Spleen (tissue), 11 donors: ENCODE data around the gene ACKR2. TPM values are rescaled to one million over a fixed set of nuclear protein-coding genes. Genes with fewer than 3 reads are reported as not detected.

Experiments
- DNase-seq: peaks from one replicate; pipeline ENCODE4 v3.0.0-alpha.2; 2020
- H3K27ac ChIP-seq, 8 donors: fragments of 200-600 bp; sonication (generic) in 7 of 8; 1 replicate in 4 of 8; 2 replicates in 4 of 8; pipeline versions ENCODE4 v1.5.0 to v1.8.0; 2016 to 2021; ENCODE audit warnings: inconsistent platforms in 4 of 8, mild to moderate bottlenecking in 4 of 8, moderate library complexity in 1 of 8
- H3K27me3 ChIP-seq, 7 donors: fragments of 200-600 bp; sonication (generic) in 6 of 7; replicated peaks in 1 of 7; 1 replicate in 4 of 7; 2 replicates in 3 of 7; pipeline versions ENCODE4 v1.5.0 to v1.8.0; 2016 to 2021; ENCODE audit warnings: inconsistent platforms in 3 of 7, mild to moderate bottlenecking in 1 of 7
- H3K36me3 ChIP-seq, 6 donors: fragments of 200-600 bp; sonication (generic) in 5 of 6; 1 replicate in 4 of 6; 2 replicates in 2 of 6; pipeline versions ENCODE4 v1.5.0 to v1.8.0; 2016 to 2021; ENCODE audit warnings: inconsistent platforms in 2 of 6
- H3K4me1 ChIP-seq, 6 donors: fragments of 200-600 bp; sonication (generic) in 5 of 6; 1 replicate in 3 of 6; 2 replicates in 3 of 6; pipeline versions ENCODE4 v1.5.0 to v1.8.0; 2016 to 2021; ENCODE audit warnings: inconsistent platforms in 3 of 6
- H3K4me3 ChIP-seq, 8 donors: fragments of 200-600 bp; sonication (generic) in 7 of 8; 1 replicate in 4 of 8; 2 replicates in 4 of 8; pipeline versions ENCODE4 v1.5.0 to v1.8.0; 2016 to 2021; ENCODE audit warnings: inconsistent platforms in 4 of 8, mild to moderate bottlenecking in 4 of 8, moderate library complexity in 2 of 8
- H3K9me3 ChIP-seq, 8 donors: fragments of 200-600 bp; sonication (generic) in 7 of 8; 1 replicate in 4 of 8; 2 replicates in 4 of 8; pipeline versions ENCODE4 v1.5.0 to v1.8.0; 2016 to 2021; ENCODE audit warnings: inconsistent platforms in 4 of 8
- CTCF ChIP-seq, 11 experiments: fragments of 200-600 bp in 7 of 11; fragments of 450-650 bp in 4 of 11; sonication (generic) in 4 of 11; IDR thresholded peaks in 8 of 11; conservative IDR thresholded peaks in 3 of 11; 1 replicate in 7 of 11; 2 replicates in 4 of 11; pipeline versions ENCODE4 v1.4.0 to v1.8.0; 2016 to 2021; ENCODE audit warnings: antibody characterized with exemption in 11 of 11, inconsistent platforms in 4 of 11, mild to moderate bottlenecking in 1 of 11
- POLR2A ChIP-seq, 3 donors: fragments of 450-650 bp; IDR thresholded peaks; one replicate each; pipeline ENCODE4 v1.5.1; 2017; ENCODE audit warnings: antibody characterized with exemption in 3 of 3, mild to moderate bottlenecking in 1 of 3
- POLR2AphosphoS5 ChIP-seq, 3 donors: sonication (generic); formaldehyde crosslinking; IDR thresholded peaks; one replicate each; pipeline ENCODE4 v1.5.1; 2017; ENCODE audit warnings: antibody characterized with exemption in 3 of 3
- WGBS, 5 donors: extraction: QIAGEN DNeasy Blood & Tissue Kit in 3 of 5; methylation state at CpG; one replicate each; pipeline versions ENCODE4 v1.1.5 to v1.1.7; 2013 to 2018; 5-methylcytosine and 5-hydroxymethylcytosine counted together
- intact Hi-C: fragments of 100-400 bp; cut with DNase I; formaldehyde crosslinking; loops from one replicate; pipeline ENCODE4 v1.15.0; 2023; ENCODE audit warnings: low total_unique reads
- polyA plus RNA-seq, 3 donors: library from polyadenylated mRNA; stranded (reverse); fragments of 200-250 nt; gene quantifications; one replicate each; pipeline ENCODE4 v1.2.1, GENCODE V29; 2013
- total RNA-seq, 7 donors: library from RNA; depleted of rRNA in 3 of 7; stranded (reverse); fragments of >200 nt in 3 of 7; fragmentation: NEBNext Ultra II Directional in 4 of 7; extraction: Animal tissue kit (Norgen Biotek cat#: 25700) in 4 of 7; gene quantifications; one replicate each; pipeline versions ENCODE4 v1.1.0 to v1.2.1, GENCODE V29; 2016 to 2021
- donor health status: healthy with polysubstance abuse.
- donor health status: DM: no; HTN: no; CAD: no; lungs with moderate emphysema.
- donor health status: DM: no; HTN: no; CAD: no.
- donor health status: Bipolar disorder and iron deficiency.
- donor health status: healthy.
- donor health status: DM: no; HTN: no; CAD: no.
- donor health status: DM: yes; HTN: yes; CAD: no.

ACKR2 gene
- total and polyA plus RNA-seq, 10 donors, result 0.17 to 4.4 (median 0.94) TPM

- no peak for TF ChIP-seq CTCF (IDR thresholded peaks at IDR 0.05 in 8 of 11, conservative IDR thresholded peaks at IDR 0.05 in 3 of 11)
- TF ChIP-seq POLR2A (IDR thresholded peaks at IDR 0.05), result no peak
- no peak for TF ChIP-seq POLR2AphosphoS5 (IDR thresholded peaks at IDR 0.05)
- Histone ChIP-seq H3K27ac (no peak overlapping the region), H3K9me3 (peaks cover 0 to 14% (median 0%) of the 10 kb centered on the region in 8 donors), H3K27me3 (peaks cover 0 to 47% (median 11%) of the 10 kb centered on the region in 7 donors), H3K4me3 (no peak overlapping the region), H3K4me1 (peaks cover 0 to 21% (median 12%) of the 10 kb centered on the region in 6 donors), H3K36me3 (no peaks in the 10 kb centered on the region)
- intact Hi-C loops, result no loop called here
- no peak for DNase-seq
- 67 to 90% (median 75%) methylated on average over 1 of the region's 1 CpG for WGBS, 5 donors
Observed at GRCh38 chr3:42904076-42904475, 94.8 kb downstream of the ACKR2 start.

GRCh38 chr3:42905740-42906069 lies 96.5 kb downstream of the ACKR2 start:
- WGBS, 5 donors, result 15 to 22% (median 19%) methylated on average over 12 of the region's 12 CpGs
- Histone ChIP-seq H3K4me3 (peak overlapping the region; percentile 33 to 73 (median 44)), H3K9me3 (peaks cover 0 to 27% (median 2%) of the 10 kb centered on the region in 8 donors), H3K36me3 (peaks cover 0 to 14% (median 0%) of the 10 kb centered on the region in 6 donors), H3K4me1 (peaks cover 0 to 21% (median 12%) of the 10 kb centered on the region in 6 donors), H3K27ac (peak overlapping the region in 4 of 8 donors; percentile 46 to 72 (median 52)), H3K27me3 (peaks cover 0 to 47% (median 11%) of the 10 kb centered on the region in 7 donors)
- TF ChIP-seq CTCF (IDR thresholded peaks at IDR 0.05 in 8 of 11, conservative IDR thresholded peaks at IDR 0.05 in 3 of 11) (no peak), POLR2AphosphoS5 (IDR thresholded peaks at IDR 0.05) (no peak), POLR2A (IDR thresholded peaks at IDR 0.05) (no peak)
- no peak for DNase-seq
- intact Hi-C loops, result no loop called here

- H3K36me3 ChIP-seq, result peaks cover 0 to 19% (median 4%) of the 10 kb centered on the region in 6 donors
- peaks cover 0 to 47% (median 11%) of the 10 kb centered on the region in 7 donors for H3K27me3 ChIP-seq
- intact Hi-C loops, result no loop called here
- peak within 1 kb of the TSS in 5 of 8 donors; percentile 39 to 72 (median 50) for H3K27ac ChIP-seq
- peaks cover 0 to 21% (median 12%) of the 10 kb centered on the region in 6 donors for H3K4me1 ChIP-seq
- H3K4me3 ChIP-seq, result peak within 1 kb of the TSS; percentile 33 to 73 (median 44)
- H3K9me3 ChIP-seq, result peaks cover 0 to 32% (median 7%) of the 10 kb centered on the region in 8 donors
- DNase-seq, result peak; percentile 77
- TF ChIP-seq POLR2AphosphoS5 (IDR thresholded peaks at IDR 0.05), result peak in 2 of 3 donors; percentile 51 to 71
- no peak for TF ChIP-seq POLR2A (IDR thresholded peaks at IDR 0.05)
- WGBS, 5 donors, result 4 to 12% (median 6%) methylated on average over 41 to 59 of the region's 59 CpGs
Observed at GRCh38 chr3:42906070-42906847, 97.0 kb downstream of the ACKR2 start, which contains the start of gene ZNF662. TSS of gene ZNF662 (plus strand) at chr3:42906142. CDS start at chr3:42908115, 1,973 bp downstream.

GRCh38 chr3:42906848-42907183 lies 97.6 kb downstream of the ACKR2 start:
- no peak for DNase-seq
- Histone ChIP-seq H3K9me3 (peaks cover 0 to 38% (median 13%) of the 10 kb centered on the region in 8 donors), H3K4me3 (peak overlapping the region in 6 of 8 donors; percentile 40 to 73 (median 46)), H3K27ac (no peak overlapping the region), H3K27me3 (peaks cover 0 to 47% (median 11%) of the 10 kb centered on the region in 7 donors), H3K36me3 (peaks cover 0 to 25% (median 8%) of the 10 kb centered on the region in 6 donors), H3K4me1 (peaks cover 0 to 21% (median 12%) of the 10 kb centered on the region in 6 donors)
- 65 to 77% (median 74%) methylated on average over 4 of the region's 4 CpGs for WGBS, 5 donors
- intact Hi-C loops, result no loop called here
- TF ChIP-seq POLR2A (IDR thresholded peaks at IDR 0.05), result no peak
- TF ChIP-seq POLR2AphosphoS5 (IDR thresholded peaks at IDR 0.05), result no peak
- TF ChIP-seq CTCF (IDR thresholded peaks at IDR 0.05 in 8 of 11, conservative IDR thresholded peaks at IDR 0.05 in 3 of 11), result no peak
